Gastrocnemius medialis (tissue), 4 donors: ENCODE measurements around the gene LRTM1.

Experiments
- POLR2A ChIP-seq, 2 donors: fragments of 450-650 bp; IDR thresholded peaks; one replicate each; pipeline ENCODE4 v1.6.1; 2017; ENCODE audit warnings: antibody characterized with exemption in 2 of 2, mild to moderate bottlenecking in 2 of 2, moderate library complexity in 2 of 2
- TF ChIP-seq, protein P1 (sequence below), 5 experiments: fragments of 450-650 bp in 3 of 5; fragments of 200-600 bp in 2 of 5; sonication (generic) in 2 of 5; IDR thresholded peaks in 4 of 5; conservative IDR thresholded peaks in 1 of 5; 1 replicate in 4 of 5; 2 replicates in 1 of 5; pipeline ENCODE4 v1.5.1; 2016 to 2019; ENCODE audit warnings: antibody characterized with exemption in 5 of 5, mild to moderate bottlenecking in 3 of 5, moderate library complexity in 3 of 5

GRCh38 chr3:54871867-54872266 lies 56.0 kb downstream of the LRTM1 start:
- TF ChIP-seq POLR2A (IDR thresholded peaks at IDR 0.05) = no peak
- TF ChIP-seq, protein P1, sequence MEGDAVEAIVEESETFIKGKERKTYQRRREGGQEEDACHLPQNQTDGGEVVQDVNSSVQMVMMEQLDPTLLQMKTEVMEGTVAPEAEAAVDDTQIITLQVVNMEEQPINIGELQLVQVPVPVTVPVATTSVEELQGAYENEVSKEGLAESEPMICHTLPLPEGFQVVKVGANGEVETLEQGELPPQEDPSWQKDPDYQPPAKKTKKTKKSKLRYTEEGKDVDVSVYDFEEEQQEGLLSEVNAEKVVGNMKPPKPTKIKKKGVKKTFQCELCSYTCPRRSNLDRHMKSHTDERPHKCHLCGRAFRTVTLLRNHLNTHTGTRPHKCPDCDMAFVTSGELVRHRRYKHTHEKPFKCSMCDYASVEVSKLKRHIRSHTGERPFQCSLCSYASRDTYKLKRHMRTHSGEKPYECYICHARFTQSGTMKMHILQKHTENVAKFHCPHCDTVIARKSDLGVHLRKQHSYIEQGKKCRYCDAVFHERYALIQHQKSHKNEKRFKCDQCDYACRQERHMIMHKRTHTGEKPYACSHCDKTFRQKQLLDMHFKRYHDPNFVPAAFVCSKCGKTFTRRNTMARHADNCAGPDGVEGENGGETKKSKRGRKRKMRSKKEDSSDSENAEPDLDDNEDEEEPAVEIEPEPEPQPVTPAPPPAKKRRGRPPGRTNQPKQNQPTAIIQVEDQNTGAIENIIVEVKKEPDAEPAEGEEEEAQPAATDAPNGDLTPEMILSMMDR (IDR thresholded peaks at IDR 0.05 in 4 of 5, conservative IDR thresholded peaks at IDR 0.05 in 1 of 5) = no peak
